AG04449 (cell line): ENCODE results near the gene LRFN3.
"Not testable (repeated sequence)": the region's sequence is repeated elsewhere in the genome, so short reads cannot be mapped to it uniquely, and the experiment has no call there.

Source experiments
- CTCF ChIA-PET: fragments of 350-600 bp; formaldehyde crosslinking; extraction: SDS; loops from one replicate; lab custom pipeline; 2021; ENCODE audit warnings: antibody characterized with exemption; lab: Yijun Ruan, JAX
- POLR2A ChIA-PET: fragments of 400-600, 350-600 bp; formaldehyde crosslinking; extraction: SDS; loops from one replicate; lab custom pipeline; 2020; ENCODE audit warnings: antibody characterized with exemption, inconsistent platforms; lab: Yijun Ruan, JAX
- DNase-seq: peaks from one replicate; pipeline ENCODE4 v3.0.0-alpha.2; 2010; ENCODE audit warnings: low read depth, low spot score
- H3K4me3 ChIP-seq: 2 replicates; pipeline ENCODE4 v1.5.1; 2011; ENCODE audit warnings: low read depth, mild to moderate bottlenecking, control low read depth, low read length
- TF ChIP-seq, protein P1 (sequence below): IDR thresholded peaks from one replicate; pipeline ENCODE4 v1.5.1; 2011; ENCODE audit warnings: mild to moderate bottlenecking, moderate library complexity, low read length, control low read depth, inconsistent platforms; ENCODE audit not compliant: insufficient read depth; ENCODE audit errors: missing control alignments

LRFN3 gene

DNA sequence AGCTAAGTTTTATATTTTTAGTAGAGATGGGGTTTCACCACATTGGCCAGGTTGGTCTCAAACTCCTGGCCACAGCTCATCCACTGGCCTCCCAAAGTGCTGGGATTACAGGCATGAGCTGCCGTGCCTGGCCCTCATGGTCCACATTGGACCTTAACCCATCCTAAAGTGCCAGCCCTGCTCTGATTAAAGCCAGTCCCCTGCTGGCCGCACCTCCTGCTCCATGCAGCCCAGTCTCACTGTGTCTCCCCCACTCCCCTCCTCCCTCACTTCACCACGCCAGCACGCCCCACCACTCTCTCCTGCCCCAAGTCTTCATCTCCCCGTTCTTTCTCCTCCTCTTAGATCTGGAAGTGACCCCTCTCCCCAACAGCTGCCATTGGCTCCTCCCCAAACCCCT lies 42.1 kb downstream of the LRFN3 start:
- TF ChIP-seq, protein P1, sequence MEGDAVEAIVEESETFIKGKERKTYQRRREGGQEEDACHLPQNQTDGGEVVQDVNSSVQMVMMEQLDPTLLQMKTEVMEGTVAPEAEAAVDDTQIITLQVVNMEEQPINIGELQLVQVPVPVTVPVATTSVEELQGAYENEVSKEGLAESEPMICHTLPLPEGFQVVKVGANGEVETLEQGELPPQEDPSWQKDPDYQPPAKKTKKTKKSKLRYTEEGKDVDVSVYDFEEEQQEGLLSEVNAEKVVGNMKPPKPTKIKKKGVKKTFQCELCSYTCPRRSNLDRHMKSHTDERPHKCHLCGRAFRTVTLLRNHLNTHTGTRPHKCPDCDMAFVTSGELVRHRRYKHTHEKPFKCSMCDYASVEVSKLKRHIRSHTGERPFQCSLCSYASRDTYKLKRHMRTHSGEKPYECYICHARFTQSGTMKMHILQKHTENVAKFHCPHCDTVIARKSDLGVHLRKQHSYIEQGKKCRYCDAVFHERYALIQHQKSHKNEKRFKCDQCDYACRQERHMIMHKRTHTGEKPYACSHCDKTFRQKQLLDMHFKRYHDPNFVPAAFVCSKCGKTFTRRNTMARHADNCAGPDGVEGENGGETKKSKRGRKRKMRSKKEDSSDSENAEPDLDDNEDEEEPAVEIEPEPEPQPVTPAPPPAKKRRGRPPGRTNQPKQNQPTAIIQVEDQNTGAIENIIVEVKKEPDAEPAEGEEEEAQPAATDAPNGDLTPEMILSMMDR, result no peak
- ChIA-PET CTCF (no interaction called here), POLR2A (no interaction called here)
- no peak for DNase-seq
- H3K4me3 ChIP-seq, result no peak overlapping the region

GRCh38 chr19:35978832-35979365 lies 42.7 kb downstream of the LRFN3 start:
- CTCF ChIA-PET, result no interaction called here
- TF ChIP-seq, protein P1, result no peak
- no peak overlapping the region for H3K4me3 ChIP-seq
- DNase-seq, result no peak
- POLR2A ChIA-PET, result no interaction called here

GRCh38 chr19:35980997-35981396 lies 44.8 kb downstream of the LRFN3 start:
- POLR2A ChIA-PET, CTCF ChIA-PET, DNase-seq, H3K4me3 ChIP-seq: not testable (repeated sequence)

DNA sequence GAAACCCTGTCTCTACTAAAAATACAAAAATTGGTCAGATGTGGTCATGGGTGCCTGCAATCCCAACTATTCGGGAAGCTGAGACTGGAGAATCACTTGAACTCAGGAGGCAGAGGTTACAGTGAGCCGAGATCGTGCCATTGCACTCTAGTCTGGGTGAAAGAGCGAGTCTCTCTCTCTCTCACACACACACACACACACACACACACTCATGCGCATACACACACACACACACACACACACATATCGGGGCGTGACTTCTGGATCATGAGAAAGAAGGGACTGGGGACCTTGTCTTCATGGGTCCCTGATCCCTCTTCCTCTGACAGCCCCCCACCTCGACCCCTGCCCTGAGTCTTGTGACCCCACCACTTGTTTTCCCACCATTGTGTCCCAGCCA lies 47.0 kb downstream of the LRFN3 start:
- CTCF ChIA-PET, result interaction anchor here (1.4 kb wide), 1 partner anchor 11 kb away, joined by 4 read pairs; the partner anchor contains the start of gene SDHAF1
- no peak for DNase-seq
- no peak overlapping the region for H3K4me3 ChIP-seq
- TF ChIP-seq, protein P1, result no peak
- POLR2A ChIA-PET, result no interaction called here

GRCh38 chr19:35986111-35986510 lies 49.9 kb downstream of the LRFN3 start:
- H3K4me3 ChIP-seq, result no peak overlapping the region
- CTCF ChIA-PET, result no interaction called here
- no peak for DNase-seq
- POLR2A ChIA-PET, result no interaction called here
- TF ChIP-seq, protein P1, result no peak

DNA sequence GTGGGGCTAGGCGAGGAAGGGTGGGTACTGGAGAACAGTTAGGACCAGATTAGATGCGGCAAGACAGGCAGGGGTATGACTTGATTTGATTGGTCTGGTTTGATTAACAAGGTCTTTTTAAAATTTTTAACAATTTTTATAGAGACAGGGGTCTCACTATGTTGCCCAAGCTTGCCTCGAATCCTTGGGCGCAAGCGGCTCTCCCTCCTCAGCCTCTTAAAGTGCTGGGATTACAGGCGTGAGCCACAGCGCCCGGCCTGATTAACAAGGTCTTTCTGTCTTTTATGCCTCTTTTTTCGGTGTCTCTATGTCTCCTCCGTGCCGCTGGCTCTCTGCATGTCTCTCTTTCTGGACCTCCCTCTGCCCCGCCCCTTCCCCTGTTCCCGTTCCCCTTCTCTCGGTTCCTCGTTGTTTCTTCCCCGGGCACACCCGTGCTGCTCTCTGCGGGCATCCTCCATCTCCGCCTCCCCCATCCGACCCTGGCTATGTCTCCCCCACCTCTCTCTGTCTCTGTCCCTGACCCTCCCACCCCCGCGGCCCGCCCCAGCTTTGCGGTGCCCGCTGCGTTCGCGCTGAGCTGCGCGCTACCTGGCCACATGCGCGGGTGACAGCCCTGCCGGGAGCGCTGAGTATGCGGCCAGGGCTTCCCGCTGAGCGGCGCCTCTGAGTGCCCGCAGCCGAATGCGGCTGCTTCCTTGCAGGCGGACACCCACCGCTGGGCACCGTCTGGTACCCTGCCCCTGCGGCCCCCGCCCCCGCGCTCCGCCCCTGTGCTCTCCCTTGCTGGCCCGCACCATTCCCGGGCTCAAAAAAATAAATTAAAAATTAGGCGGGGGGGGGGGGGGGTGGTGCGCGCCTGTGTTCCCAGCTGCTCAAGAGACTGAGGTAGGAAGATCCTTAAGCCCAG lies 50.7 kb downstream of the LRFN3 start:
- no peak for DNase-seq
- POLR2A ChIA-PET, result no interaction called here
- TF ChIP-seq, protein P1, result no peak
- CTCF ChIA-PET, result interaction anchor here (0.9 kb wide), 1 partner anchor 33 kb away, joined by 3 read pairs; no protein-coding TSS in a partner anchor
- H3K4me3 ChIP-seq, result peak overlapping the region; percentile 39
